Measurements from ENCODE around the gene USP2.

The USP2 gene

GRCh38 chr11:119376197-119376847 is 5.2 kb downstream of the USP2 start:
- no peak for DNase-seq (ENCODE audit: low read depth)

- DNase-seq (ENCODE audit: low read depth), result no peak
Observed at GRCh38 chr11:119375337-119376196, 5.9 kb downstream of the USP2 start.

GRCh38 chr11:119374632-119375336 is 6.7 kb downstream of the USP2 start:
- no peak for DNase-seq (ENCODE audit: low read depth)

GRCh38 chr11:119373921-119374631 is 7.4 kb downstream of the USP2 start:
- DNase-seq (ENCODE audit: low read depth), result no peak

- DNase-seq (ENCODE audit: low read depth), result no peak
Observed at GRCh38 chr11:119373059-119373920, 8.2 kb downstream of the USP2 start.

GRCh38 chr11:119372260-119373058 is 9.0 kb downstream of the USP2 start:
- DNase-seq (ENCODE audit: low read depth), result no peak

- no peak for DNase-seq (ENCODE audit: low read depth)
Observed at GRCh38 chr11:119371778-119372182, 9.7 kb downstream of the USP2 start.

GRCh38 chr11:119371067-119371601 is 10.4 kb downstream of the USP2 start:
- no peak for DNase-seq (ENCODE audit: low read depth)

GRCh38 chr11:119370486-119371046 is 10.9 kb downstream of the USP2 start:
- no peak for DNase-seq (ENCODE audit: low read depth)

- DNase-seq (ENCODE audit: low read depth), result no peak
Observed at GRCh38 chr11:119369132-119369925, 12.2 kb downstream of the USP2 start.

GRCh38 chr11:119368121-119369034 is 13.1 kb downstream of the USP2 start:
- no peak for DNase-seq (ENCODE audit: low read depth)

- no peak for DNase-seq (ENCODE audit: low read depth)
Observed at GRCh38 chr11:119367661-119368120, 13.8 kb downstream of the USP2 start.

GRCh38 chr11:119366690-119367620 is 14.5 kb downstream of the USP2 start:
- no peak for DNase-seq (ENCODE audit: low read depth)

- no peak for DNase-seq (ENCODE audit: low read depth)
Observed at GRCh38 chr11:119365071-119365591, 16.4 kb downstream of the USP2 start.

- DNase-seq (ENCODE audit: low read depth), result no peak
Observed at GRCh38 chr11:119363851-119364590, 17.5 kb downstream of the USP2 start.
